ENCODE measurements around the gene IQCH. TPM values are rescaled to one million over a fixed set of nuclear protein-coding genes. Genes with fewer than 3 reads are reported as not detected.

Gene IQCH
- total RNA-seq, 1 donor from 2014 or later = 1.5 TPM

DNA sequence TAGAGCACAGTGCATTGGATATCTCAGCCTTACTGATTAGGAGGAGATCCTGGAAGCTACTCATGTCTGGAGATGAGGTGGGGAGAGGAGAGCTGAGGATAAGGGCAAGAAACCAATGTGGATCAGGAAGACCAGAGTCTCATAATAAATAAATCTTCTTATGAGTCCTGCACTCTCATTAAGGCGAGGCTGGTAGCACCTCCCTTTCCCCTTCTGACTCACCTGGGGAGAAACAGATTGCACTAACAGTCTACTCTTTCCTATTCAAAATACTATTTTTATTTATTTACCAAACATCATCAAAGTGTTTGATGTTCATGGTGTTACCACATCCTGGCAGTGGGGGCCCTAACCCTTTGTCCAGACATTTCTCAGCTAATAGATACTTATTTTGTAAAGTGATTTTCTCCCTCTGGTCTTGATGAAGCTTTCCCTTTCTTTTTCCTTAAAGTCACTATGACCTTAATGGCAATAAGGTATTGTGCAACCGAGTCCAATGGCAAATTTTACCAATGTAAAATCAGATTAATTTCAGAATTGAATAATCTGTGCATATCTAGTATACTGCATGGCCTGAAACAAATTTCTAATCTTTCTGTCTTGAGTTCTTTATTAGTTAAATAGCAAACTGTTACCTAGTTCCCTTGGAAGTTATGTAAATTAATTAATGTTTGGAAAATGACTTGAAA lies 81.1 kb downstream of the IQCH start:
- ChIA-PET POLR2A (no interaction called here), CTCF (no interaction called here)
- intact Hi-C loops (cut with micrococcal nuclease) = no loop called here
- Mint-ChIP-seq H3K36me3 (ENCODE audit: low read depth) (no peaks in the 10 kb centered on the region), H3K27me3 (peaks cover 4% of the 10 kb centered on the region), H3K4me1 (no peaks in the 10 kb centered on the region), H3K27ac (no peak overlapping the region), H3K9me3 (no peaks in the 10 kb centered on the region), H3K4me3 (no peak overlapping the region)
- no peak for ATAC-seq (ENCODE audit: low read depth)
- no peak for DNase-seq
- TF ChIP-seq, protein P1, sequence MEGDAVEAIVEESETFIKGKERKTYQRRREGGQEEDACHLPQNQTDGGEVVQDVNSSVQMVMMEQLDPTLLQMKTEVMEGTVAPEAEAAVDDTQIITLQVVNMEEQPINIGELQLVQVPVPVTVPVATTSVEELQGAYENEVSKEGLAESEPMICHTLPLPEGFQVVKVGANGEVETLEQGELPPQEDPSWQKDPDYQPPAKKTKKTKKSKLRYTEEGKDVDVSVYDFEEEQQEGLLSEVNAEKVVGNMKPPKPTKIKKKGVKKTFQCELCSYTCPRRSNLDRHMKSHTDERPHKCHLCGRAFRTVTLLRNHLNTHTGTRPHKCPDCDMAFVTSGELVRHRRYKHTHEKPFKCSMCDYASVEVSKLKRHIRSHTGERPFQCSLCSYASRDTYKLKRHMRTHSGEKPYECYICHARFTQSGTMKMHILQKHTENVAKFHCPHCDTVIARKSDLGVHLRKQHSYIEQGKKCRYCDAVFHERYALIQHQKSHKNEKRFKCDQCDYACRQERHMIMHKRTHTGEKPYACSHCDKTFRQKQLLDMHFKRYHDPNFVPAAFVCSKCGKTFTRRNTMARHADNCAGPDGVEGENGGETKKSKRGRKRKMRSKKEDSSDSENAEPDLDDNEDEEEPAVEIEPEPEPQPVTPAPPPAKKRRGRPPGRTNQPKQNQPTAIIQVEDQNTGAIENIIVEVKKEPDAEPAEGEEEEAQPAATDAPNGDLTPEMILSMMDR (IDR thresholded peaks at IDR 0.05) = no peak

DNA sequence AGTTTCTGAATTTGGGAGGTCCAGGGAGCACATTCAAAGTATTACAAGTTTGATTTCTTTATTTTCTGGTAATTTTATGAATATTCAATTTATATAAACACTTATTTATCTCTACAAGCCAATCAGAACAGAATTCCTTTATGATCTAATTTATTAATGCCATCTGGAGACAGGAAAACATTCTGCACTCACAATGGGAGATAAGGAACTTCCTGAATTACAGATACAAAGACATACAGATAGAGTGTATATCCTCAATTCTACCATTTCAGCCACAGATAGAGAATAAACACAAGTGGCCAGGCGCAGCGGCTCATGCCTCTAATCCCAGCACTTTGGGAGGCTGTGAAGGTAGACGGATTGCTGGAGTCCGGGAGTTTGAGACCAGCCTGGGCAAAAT lies 86.0 kb downstream of the IQCH start:
- TF ChIP-seq, protein P1 (IDR thresholded peaks at IDR 0.05) = no peak
- intact Hi-C loops (cut with micrococcal nuclease) = no loop called here
- H3K4me1 Mint-ChIP-seq = no peaks in the 10 kb centered on the region
- ChIA-PET CTCF (no interaction called here), POLR2A (no interaction called here)
- H3K27me3 Mint-ChIP-seq = peaks cover 14% of the 10 kb centered on the region
- H3K9me3 Mint-ChIP-seq = peaks cover 10% of the 10 kb centered on the region
- DNase-seq (no peak), ATAC-seq (ENCODE audit: low read depth) (no peak)
- H3K4me3 Mint-ChIP-seq = no peak overlapping the region
- H3K36me3 Mint-ChIP-seq (ENCODE audit: low read depth) = no peaks in the 10 kb centered on the region
- no peak overlapping the region for H3K27ac Mint-ChIP-seq

DNA sequence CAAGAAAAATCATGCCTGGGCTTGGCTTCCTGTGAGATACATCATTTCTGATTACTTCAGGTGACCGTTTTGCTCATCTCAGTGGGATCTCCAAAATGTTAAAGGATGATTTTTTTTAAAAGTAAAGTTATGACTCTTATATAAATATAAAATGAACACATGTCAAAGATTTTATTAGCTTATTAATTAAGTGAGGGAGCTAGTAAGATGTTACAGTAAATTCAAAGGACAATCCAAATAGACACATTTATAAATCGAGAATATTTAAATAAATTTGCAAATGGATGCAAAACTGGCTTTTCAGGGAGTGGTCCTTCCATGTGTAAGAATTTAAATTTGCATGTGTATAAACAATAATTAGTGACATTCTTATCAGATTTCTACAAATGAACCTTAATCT lies 87.0 kb downstream of the IQCH start:
- H3K4me1 Mint-ChIP-seq = no peaks in the 10 kb centered on the region

DNA sequence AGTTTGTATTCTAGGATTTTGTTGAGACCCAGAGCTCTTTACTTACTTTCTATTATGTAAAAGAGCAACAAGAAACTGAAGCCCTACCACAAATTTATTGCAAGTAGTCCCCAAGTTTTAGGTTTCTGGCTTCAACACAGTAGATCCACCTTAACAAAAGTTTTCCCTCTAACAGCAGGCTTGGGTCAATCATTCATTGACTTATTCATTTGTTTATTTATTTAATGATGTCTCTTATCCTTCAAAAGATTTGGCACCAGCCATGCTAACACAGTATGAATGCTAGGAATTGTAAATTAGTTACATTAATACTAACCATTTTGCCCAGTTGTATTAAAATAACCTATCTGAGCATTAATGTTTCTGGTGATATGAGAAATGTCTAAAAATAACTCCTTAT lies 88.6 kb downstream of the IQCH start:
- intact Hi-C loops (cut with micrococcal nuclease) = no loop called here
- H3K4me3 Mint-ChIP-seq = no peak overlapping the region
- ATAC-seq (ENCODE audit: low read depth) (no peak), DNase-seq (no peak)
- no peaks in the 10 kb centered on the region for H3K36me3 Mint-ChIP-seq (ENCODE audit: low read depth)
- H3K9me3 Mint-ChIP-seq = peaks cover 25% of the 10 kb centered on the region
- ChIA-PET CTCF (no interaction called here), POLR2A (no interaction called here)
- TF ChIP-seq, protein P1 (IDR thresholded peaks at IDR 0.05) = no peak
- H3K27ac Mint-ChIP-seq = no peak overlapping the region
- H3K4me1 Mint-ChIP-seq = no peaks in the 10 kb centered on the region
- H3K27me3 Mint-ChIP-seq = peaks cover 9% of the 10 kb centered on the region

More for the DNA sequence above, 87.0 kb downstream of the IQCH start:
- H3K27ac Mint-ChIP-seq = no peak overlapping the region
- TF ChIP-seq, protein P1 (IDR thresholded peaks at IDR 0.05) = no peak
- CTCF ChIA-PET = no interaction called here
- no peak overlapping the region for H3K4me3 Mint-ChIP-seq
- peaks cover 14% of the 10 kb centered on the region for H3K27me3 Mint-ChIP-seq
- peaks cover 12% of the 10 kb centered on the region for H3K9me3 Mint-ChIP-seq
- POLR2A ChIA-PET = no interaction called here
- no peak for DNase-seq
- intact Hi-C loops (cut with micrococcal nuclease) = no loop called here
- no peak for ATAC-seq (ENCODE audit: low read depth)
- H3K36me3 Mint-ChIP-seq (ENCODE audit: low read depth) = no peaks in the 10 kb centered on the region

DNA sequence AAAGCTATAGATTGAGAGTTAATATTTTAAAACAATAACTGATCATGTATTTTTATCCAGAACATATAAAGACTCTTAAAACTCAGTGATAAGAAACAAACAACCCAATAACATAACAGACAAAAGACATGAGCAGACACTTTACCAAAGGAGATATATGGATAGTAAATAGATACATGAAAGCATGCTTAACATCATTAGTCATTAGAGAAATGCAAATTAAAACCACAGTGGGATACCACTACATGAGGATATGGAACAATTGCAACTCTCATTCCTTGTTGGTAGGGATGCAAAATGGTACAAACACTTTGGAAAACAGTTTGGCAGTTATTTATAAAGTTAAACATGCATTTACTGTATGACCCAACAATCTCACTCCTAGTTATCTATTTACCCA lies 95.0 kb downstream of the IQCH start:
- peaks cover 27% of the 10 kb centered on the region for H3K9me3 Mint-ChIP-seq
- ATAC-seq (ENCODE audit: low read depth) = no peak
- H3K27ac Mint-ChIP-seq = no peak overlapping the region
- intact Hi-C loops (cut with micrococcal nuclease) = no loop called here
- H3K27me3 Mint-ChIP-seq = peaks cover 5% of the 10 kb centered on the region
- ChIA-PET POLR2A (no interaction called here), CTCF (no interaction called here)
- no peaks in the 10 kb centered on the region for H3K4me1 Mint-ChIP-seq
- no peak overlapping the region for H3K4me3 Mint-ChIP-seq
- DNase-seq = no peak
- H3K36me3 Mint-ChIP-seq (ENCODE audit: low read depth) = no peaks in the 10 kb centered on the region
- TF ChIP-seq, protein P1 (IDR thresholded peaks at IDR 0.05) = no peak

Measured in activated B cell treated with CpG ODN at 0.5 μM for 24 hours (primary cell).